ENCODE measurements around the gene CPT1A. TPM values are rescaled to one million over a fixed set of nuclear protein-coding genes. Genes with fewer than 3 reads are reported as not detected.
"Not testable (repeated sequence)": the region's sequence is repeated elsewhere in the genome, so short reads cannot be mapped to it uniquely, and the experiment has no call there.

Gene CPT1A
- total and polyA plus RNA-seq, 4 donors = 22.9 to 32.7 (median 30.2) TPM

GRCh38 chr11:68856425-68857030 lies 14.8 kb upstream of the CPT1A start:
- Histone ChIP-seq H3K27me3 (ENCODE audit: control insufficient read depth, insufficient read depth, low read length) (peaks cover 34% of the 10 kb centered on the region), H3K4me1 (ENCODE audit: control insufficient read depth, insufficient read depth, low read length) (peaks cover 21% of the 10 kb centered on the region)
- H3K36me3 ChIP-seq (ENCODE audit: control insufficient read depth, insufficient read depth, low read length); DNase-seq (ENCODE audit: low read depth in 4 of 6, low spot score in 6 of 6); H3K9me3 ChIP-seq (ENCODE audit: control insufficient read depth, insufficient read depth, low read length); H3K4me3 ChIP-seq (ENCODE audit: low read depth, low read length); H3K27ac ChIP-seq (ENCODE audit: low read depth, low read length): not testable (repeated sequence)
- whole genome bisulfite sequencing (ENCODE audit: insufficient coverage) = 96% methylated on average over 11 of the region's 21 CpGs

- Histone ChIP-seq H3K27ac (ENCODE audit: low read depth, low read length) (peak overlapping the region; percentile 52), H3K4me3 (ENCODE audit: low read depth, low read length) (peak overlapping the region; percentile 48), H3K36me3 (ENCODE audit: control insufficient read depth, insufficient read depth, low read length) (no peaks in the 10 kb centered on the region), H3K4me1 (ENCODE audit: control insufficient read depth, insufficient read depth, low read length) (peaks cover 21% of the 10 kb centered on the region), H3K9me3 (ENCODE audit: control insufficient read depth, insufficient read depth, low read length) (no peaks in the 10 kb centered on the region), H3K27me3 (ENCODE audit: control insufficient read depth, insufficient read depth, low read length) (peaks cover 34% of the 10 kb centered on the region)
- WGBS (ENCODE audit: insufficient coverage) = under 1% methylated on average over 60 of the region's 62 CpGs
- DNase-seq (ENCODE audit: low read depth in 4 of 6, low spot score in 6 of 6) = no peak
These were observed 13.7 kb upstream of the CPT1A start for GRCh38 chr11:68855205-68855981.

GRCh38 chr11:68854273-68854958 lies 12.7 kb upstream of the CPT1A start:
- WGBS (ENCODE audit: insufficient coverage) = 8% methylated on average over 27 of the region's 42 CpGs
- no peak overlapping the region for H3K27ac ChIP-seq (ENCODE audit: low read depth, low read length)
- peaks cover 34% of the 10 kb centered on the region for H3K27me3 ChIP-seq (ENCODE audit: control insufficient read depth, insufficient read depth, low read length)
- DNase-seq (ENCODE audit: low read depth in 4 of 6, low spot score in 6 of 6) = no peak
- no peaks in the 10 kb centered on the region for H3K9me3 ChIP-seq (ENCODE audit: control insufficient read depth, insufficient read depth, low read length)
- no peaks in the 10 kb centered on the region for H3K36me3 ChIP-seq (ENCODE audit: control insufficient read depth, insufficient read depth, low read length)
- peak overlapping the region; percentile 48 for H3K4me3 ChIP-seq (ENCODE audit: low read depth, low read length)
- H3K4me1 ChIP-seq (ENCODE audit: control insufficient read depth, insufficient read depth, low read length) = peaks cover 21% of the 10 kb centered on the region

GRCh38 chr11:68852628-68853027 lies 10.9 kb upstream of the CPT1A start:
- no peak overlapping the region for H3K27ac ChIP-seq (ENCODE audit: low read depth, low read length)
- peaks cover 21% of the 10 kb centered on the region for H3K4me1 ChIP-seq (ENCODE audit: control insufficient read depth, insufficient read depth, low read length)
- peaks cover 34% of the 10 kb centered on the region for H3K27me3 ChIP-seq (ENCODE audit: control insufficient read depth, insufficient read depth, low read length)
- H3K36me3 ChIP-seq (ENCODE audit: control insufficient read depth, insufficient read depth, low read length) = no peaks in the 10 kb centered on the region
- H3K9me3 ChIP-seq (ENCODE audit: control insufficient read depth, insufficient read depth, low read length) = no peaks in the 10 kb centered on the region
- 70% methylated on average over 7 of the region's 8 CpGs for WGBS (ENCODE audit: insufficient coverage)
- H3K4me3 ChIP-seq (ENCODE audit: low read depth, low read length) = no peak overlapping the region
- no peak for DNase-seq (ENCODE audit: low read depth in 4 of 6, low spot score in 6 of 6)

GRCh38 chr11:68848429-68848828 lies 6.7 kb upstream of the CPT1A start:
- peaks cover 35% of the 10 kb centered on the region for H3K27me3 ChIP-seq (ENCODE audit: control insufficient read depth, insufficient read depth, low read length)
- no peak overlapping the region for H3K4me3 ChIP-seq (ENCODE audit: low read depth, low read length)
- no peak for DNase-seq (ENCODE audit: low read depth in 4 of 6, low spot score in 6 of 6)
- peaks cover 9% of the 10 kb centered on the region for H3K4me1 ChIP-seq (ENCODE audit: control insufficient read depth, insufficient read depth, low read length)
- H3K27ac ChIP-seq (ENCODE audit: low read depth, low read length) = no peak overlapping the region
- no peaks in the 10 kb centered on the region for H3K9me3 ChIP-seq (ENCODE audit: control insufficient read depth, insufficient read depth, low read length)
- H3K36me3 ChIP-seq (ENCODE audit: control insufficient read depth, insufficient read depth, low read length) = no peaks in the 10 kb centered on the region
- 86% methylated on average over 13 of the region's 15 CpGs for WGBS (ENCODE audit: insufficient coverage)

GRCh38 chr11:68847395-68847794 lies 5.7 kb upstream of the CPT1A start:
- Histone ChIP-seq H3K4me1 (ENCODE audit: control insufficient read depth, insufficient read depth, low read length) (peaks cover 19% of the 10 kb centered on the region), H3K9me3 (ENCODE audit: control insufficient read depth, insufficient read depth, low read length) (no peaks in the 10 kb centered on the region), H3K27ac (ENCODE audit: low read depth, low read length) (no peak overlapping the region), H3K4me3 (ENCODE audit: low read depth, low read length) (no peak overlapping the region), H3K27me3 (ENCODE audit: control insufficient read depth, insufficient read depth, low read length) (peaks cover 40% of the 10 kb centered on the region), H3K36me3 (ENCODE audit: control insufficient read depth, insufficient read depth, low read length) (no peaks in the 10 kb centered on the region)
- WGBS (ENCODE audit: insufficient coverage) = no CpG with 5 or more reads among the region's 4 CpGs
- no peak for DNase-seq (ENCODE audit: low read depth in 4 of 6, low spot score in 6 of 6)

- Histone ChIP-seq H3K27me3 (ENCODE audit: control insufficient read depth, insufficient read depth, low read length) (peaks cover 42% of the 10 kb centered on the region), H3K27ac (ENCODE audit: low read depth, low read length) (no peak overlapping the region), H3K4me1 (ENCODE audit: control insufficient read depth, insufficient read depth, low read length) (peaks cover 34% of the 10 kb centered on the region), H3K4me3 (ENCODE audit: low read depth, low read length) (no peak overlapping the region), H3K36me3 (ENCODE audit: control insufficient read depth, insufficient read depth, low read length) (no peaks in the 10 kb centered on the region), H3K9me3 (ENCODE audit: control insufficient read depth, insufficient read depth, low read length) (no peaks in the 10 kb centered on the region)
- WGBS (ENCODE audit: insufficient coverage) = 83% methylated on average over 17 of the region's 18 CpGs
- DNase-seq (ENCODE audit: low read depth in 4 of 6, low spot score in 6 of 6) = peak in 1 of 6 donors; percentile 67
These were observed 3.8 kb upstream of the CPT1A start for GRCh38 chr11:68845351-68846002.

- Histone ChIP-seq H3K9me3 (ENCODE audit: control insufficient read depth, insufficient read depth, low read length) (no peaks in the 10 kb centered on the region), H3K27ac (ENCODE audit: low read depth, low read length) (no peak overlapping the region), H3K27me3 (ENCODE audit: control insufficient read depth, insufficient read depth, low read length) (peaks cover 42% of the 10 kb centered on the region), H3K4me3 (ENCODE audit: low read depth, low read length) (no peak overlapping the region), H3K36me3 (ENCODE audit: control insufficient read depth, insufficient read depth, low read length) (no peaks in the 10 kb centered on the region), H3K4me1 (ENCODE audit: control insufficient read depth, insufficient read depth, low read length) (peaks cover 41% of the 10 kb centered on the region)
- 81% methylated on average over 6 of the region's 6 CpGs for WGBS (ENCODE audit: insufficient coverage)
- no peak for DNase-seq (ENCODE audit: low read depth in 4 of 6, low spot score in 6 of 6)
These were observed 3.1 kb upstream of the CPT1A start for GRCh38 chr11:68844801-68845200.

GRCh38 chr11:68844376-68844775 lies 2.7 kb upstream of the CPT1A start:
- Histone ChIP-seq H3K9me3 (ENCODE audit: control insufficient read depth, insufficient read depth, low read length) (no peaks in the 10 kb centered on the region), H3K4me1 (ENCODE audit: control insufficient read depth, insufficient read depth, low read length) (peaks cover 45% of the 10 kb centered on the region), H3K4me3 (ENCODE audit: low read depth, low read length) (no peak overlapping the region), H3K27me3 (ENCODE audit: control insufficient read depth, insufficient read depth, low read length) (peaks cover 42% of the 10 kb centered on the region), H3K36me3 (ENCODE audit: control insufficient read depth, insufficient read depth, low read length) (no peaks in the 10 kb centered on the region), H3K27ac (ENCODE audit: low read depth, low read length) (no peak overlapping the region)
- DNase-seq (ENCODE audit: low read depth in 4 of 6, low spot score in 6 of 6) = no peak
- 44% methylated on average over 1 of the region's 3 CpGs for WGBS (ENCODE audit: insufficient coverage)

Measured in spinal cord (tissue), 10 donors.